ENCODE measurements around the gene PPAN.

Gene PPAN

DNA sequence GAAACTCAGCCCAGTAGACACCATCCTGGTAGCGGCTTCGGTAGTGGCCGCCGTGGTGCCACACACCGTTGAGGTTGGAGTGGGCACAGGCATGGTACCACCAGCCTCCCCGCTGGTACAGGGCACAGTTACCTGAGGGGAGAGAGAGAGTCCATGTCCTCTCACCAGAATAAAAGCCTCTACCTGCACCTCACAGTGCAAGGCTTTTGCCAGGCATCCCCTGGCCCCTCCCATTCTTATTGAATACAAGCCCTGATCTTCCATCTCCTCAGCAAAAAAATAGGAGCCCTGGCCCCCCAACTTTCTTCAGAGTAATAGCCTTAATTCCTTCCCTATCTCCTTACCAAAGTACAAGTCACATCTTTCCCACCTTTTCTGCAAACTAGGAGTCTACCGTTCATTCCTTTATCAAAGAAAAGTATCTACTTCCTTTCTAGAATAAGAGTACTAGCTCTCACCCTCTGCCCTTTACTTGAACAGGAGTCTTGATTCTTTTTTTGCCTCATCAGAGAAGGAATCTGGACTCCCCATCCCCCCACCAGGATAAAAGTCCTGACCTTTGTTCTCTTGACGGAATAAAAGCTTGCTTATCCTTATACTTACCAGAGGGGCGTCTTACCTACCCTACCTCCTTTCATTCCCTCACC lies 13.4 kb upstream of the PPAN start:
- no peak for DNase-seq

DNA sequence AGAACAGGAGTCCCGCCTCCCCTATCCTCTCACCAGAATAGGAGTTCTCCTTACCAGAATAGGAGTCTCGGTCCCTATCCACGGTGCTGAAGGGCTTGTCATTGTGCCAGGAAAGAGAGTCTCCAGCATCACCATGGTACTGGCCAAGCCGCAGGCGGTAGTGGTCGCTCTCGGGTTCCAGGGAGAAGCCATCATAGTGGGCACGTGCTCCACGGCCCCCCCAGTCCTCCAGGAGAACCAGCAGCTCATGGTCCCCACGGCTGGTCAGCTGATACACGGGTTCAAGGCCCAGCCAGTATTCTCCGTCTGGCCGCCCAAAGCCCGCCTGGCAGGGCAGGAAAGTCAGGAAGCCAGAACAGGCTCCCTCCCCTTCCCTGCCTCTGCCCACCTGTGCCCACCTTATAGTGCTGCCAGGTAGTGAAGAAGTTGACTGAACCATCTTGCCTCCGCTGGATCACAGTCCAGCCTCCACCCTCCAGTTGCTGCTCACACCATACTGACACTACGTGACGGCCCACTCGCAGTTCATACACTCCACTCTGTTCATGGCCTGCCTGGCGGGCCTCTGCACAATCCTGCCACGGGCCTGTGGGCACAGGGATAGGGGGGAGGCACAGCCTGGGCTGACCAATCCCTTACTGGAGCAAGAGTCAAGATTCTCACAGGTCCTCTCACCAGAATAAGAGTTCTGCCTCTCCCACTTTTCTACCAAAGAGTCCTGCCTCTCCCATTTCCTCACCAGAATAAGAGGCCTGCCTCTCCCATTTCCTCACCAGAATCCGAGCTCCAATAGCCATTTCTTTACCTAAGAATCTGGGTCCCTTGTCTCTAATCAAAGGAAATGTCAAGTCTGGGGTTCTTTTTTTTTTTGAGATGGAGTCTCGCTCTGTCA lies 12.6 kb upstream of the PPAN start:
- DNase-seq: no peak

DNA sequence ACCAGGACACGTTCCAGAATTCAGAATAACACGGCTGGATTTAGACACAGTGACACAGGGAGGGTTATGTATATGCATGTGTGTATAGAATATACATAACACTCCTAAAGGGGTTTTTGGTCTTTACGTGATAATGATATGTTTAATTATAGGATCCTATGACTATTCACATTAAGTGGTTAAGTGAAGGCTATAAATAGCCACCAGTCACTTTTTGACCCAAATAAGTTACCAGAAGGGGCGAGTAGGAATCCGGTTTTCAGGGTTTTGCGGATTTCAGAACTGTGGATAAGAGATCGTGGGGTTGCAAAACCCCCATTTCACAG lies 10.6 kb upstream of the PPAN start:
- no peak for DNase-seq

DNA sequence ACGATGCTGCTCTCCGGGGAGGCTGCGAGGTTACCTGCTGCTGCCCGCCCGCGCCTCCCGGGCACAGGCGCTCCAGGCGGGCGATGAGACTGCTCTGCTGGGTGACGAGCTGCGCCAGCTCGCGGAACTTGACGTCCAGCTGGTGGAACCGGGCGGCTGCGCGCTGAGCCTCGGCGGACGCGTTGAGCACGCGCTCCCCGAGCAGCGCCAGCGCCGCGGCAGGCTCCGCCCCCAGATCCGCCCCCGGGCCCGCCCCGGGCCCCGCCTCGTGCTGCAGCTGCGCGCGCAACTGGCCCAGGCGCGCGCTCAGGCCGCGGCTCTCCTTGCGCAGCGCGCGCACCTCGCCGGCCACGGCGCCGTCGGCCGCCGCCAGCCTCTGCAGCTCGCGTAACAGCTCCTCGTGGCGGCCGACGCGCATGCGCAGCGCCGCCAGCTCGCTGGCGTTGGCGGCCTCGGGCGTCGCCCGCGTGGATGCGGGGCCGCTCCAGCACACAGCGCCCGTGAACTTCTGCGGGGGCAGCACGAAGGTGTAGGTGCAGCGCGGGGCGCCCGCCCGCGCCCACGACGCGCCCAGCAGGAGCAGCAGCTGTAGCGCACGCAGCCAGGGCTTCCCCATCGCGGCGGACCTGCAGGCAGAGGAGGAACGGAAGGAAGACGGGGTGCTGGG lies 10.1 kb upstream of the PPAN start:
- DNase-seq: peak; percentile 87

DNA sequence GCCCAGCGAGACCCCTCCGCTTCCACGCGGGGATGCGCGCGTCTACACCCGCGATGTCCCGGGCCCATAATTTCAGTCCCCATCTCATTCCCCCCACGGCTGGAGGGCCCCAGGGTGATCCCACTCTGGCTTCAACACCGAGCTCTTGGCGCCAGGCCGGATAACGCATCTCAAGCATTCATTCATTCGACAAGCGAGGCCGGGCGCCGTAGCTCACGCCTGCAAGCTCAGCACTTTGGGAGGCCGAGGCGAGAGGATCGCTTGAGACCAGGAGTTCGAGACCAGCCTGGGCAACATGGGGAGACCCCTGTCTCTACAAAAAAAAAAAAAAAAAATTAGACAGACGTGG lies 9.6 kb upstream of the PPAN start:
- DNase-seq: no peak

DNA sequence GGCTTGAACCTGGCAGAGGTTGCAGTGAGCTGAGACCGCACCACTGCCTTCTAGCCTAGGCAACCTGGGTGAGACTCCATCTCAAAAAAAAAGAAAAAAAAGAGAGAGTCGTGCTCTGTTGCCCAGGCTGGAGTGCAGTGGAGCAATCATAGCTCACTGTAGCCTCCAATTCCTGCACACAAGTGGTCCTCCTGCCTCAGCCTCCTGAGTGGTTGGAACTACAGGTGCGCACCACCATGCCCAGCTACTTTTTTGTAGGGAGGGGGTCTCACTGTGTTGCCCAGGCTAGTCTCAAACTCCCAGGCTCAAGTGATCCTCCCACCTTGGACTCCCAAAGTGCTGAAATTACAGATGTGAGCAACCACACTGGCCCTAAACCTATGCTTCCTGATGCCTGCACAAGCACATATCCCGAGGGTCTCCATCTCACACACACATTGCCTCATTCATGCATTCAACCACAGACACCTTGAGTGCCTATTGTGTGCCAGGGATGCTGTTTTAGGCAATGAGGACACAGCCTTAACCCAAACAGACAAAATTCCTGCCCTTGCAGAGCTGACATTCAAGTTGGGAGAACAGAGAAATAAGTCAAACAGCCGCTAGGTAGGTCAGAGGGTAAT lies 5.9 kb upstream of the PPAN start:
- DNase-seq: no peak

DNA sequence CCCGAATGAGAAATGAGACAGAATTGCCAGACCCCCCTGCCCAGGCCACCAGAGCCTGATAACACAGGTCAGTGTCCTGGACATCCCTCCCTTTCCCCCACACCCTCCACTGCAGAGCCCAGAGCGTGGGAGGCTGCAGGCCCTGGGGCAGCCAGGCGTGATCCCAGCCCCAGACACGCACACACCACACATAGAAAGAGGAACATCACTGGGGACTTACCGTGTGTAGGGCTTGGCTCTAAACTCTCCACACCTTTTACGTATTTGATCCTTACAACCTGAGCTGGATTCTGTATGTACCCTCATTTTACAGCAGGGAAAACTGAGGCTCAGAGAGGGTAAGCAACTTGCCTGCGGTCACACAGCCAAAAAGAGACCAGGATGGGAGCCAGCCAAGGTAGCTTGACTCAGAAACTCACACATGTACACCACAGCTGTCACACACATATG lies 3.4 kb upstream of the PPAN start:
- DNase-seq: no peak

DNA sequence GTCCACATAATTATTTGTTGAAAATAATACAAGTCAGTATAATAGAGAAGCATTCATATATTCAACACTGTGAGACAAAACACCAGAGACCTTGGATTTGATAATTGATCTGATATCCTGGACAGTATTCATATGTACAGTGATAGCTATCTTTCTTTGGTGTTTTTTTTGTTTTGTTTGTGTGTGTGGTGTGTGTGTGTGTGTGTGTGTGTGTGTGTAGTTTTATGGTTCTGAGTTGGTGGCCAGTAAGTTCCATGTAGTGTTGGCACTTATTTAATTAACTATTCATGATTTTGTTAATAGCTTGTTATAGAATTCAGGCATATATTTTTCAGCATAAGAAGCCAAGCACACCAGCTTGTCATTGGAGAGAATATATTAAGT lies 2.0 kb upstream of the PPAN start:
- DNase-seq: no peak

- no peak for DNase-seq
These were observed 1.3 kb upstream of the PPAN start for GRCh38 chr19:10104665-10105508.

DNA sequence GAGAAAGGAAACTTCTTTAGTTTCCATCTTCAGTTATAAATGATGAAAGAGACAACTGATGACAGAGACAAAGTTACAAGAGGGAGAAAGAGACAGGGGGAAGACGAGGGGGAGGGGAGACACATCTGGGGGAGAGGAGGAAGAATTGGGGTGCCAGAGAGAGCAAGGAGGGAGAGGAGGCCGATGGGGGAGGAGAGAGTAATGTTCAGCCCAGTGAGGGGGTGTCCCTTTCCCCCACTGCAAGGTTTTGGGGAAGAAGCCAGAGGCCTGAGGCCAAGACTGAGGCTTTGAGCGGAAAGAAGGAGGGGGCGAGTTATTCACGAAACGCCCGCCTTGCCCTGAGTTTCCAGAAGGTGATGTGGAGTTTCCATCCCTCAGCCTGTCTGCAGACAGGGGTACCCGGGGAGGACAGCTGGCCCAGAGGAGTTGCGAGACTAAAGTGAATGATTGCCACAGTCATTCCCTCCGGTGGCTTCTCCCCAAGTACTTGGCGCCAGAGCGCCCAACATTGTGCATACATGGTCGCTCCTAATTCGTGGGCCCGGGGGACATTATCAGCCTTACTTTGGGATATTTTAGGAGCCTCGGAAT lies 558 bp upstream of the PPAN start:
- DNase-seq: no peak

- no peak for DNase-seq
These were observed 1.1 kb downstream of the PPAN start for GRCh38 chr19:10107254-10107653.

GRCh38 chr19:10107817-10108367 lies 1.7 kb downstream of the PPAN start:
- no peak for DNase-seq

DNA sequence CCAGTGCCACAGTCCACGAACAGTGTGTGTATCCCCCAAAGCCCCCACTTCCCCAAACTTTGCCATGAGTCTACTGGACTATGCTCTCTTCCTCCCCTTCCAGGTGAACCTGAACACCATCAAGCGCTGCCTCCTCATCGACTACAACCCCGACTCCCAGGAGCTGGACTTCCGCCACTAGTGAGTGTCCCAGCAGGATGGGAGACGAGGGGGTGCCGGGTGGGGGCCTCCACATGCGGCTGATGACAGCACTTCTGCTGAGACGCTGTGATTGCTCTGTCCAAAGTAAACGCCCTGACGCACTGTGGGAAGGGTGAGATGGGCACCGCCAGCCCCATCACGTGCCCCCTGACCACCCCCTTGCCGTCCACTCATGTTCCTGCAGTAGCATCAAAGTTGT lies 3.4 kb downstream of the PPAN start:
- no peak for DNase-seq

DNA sequence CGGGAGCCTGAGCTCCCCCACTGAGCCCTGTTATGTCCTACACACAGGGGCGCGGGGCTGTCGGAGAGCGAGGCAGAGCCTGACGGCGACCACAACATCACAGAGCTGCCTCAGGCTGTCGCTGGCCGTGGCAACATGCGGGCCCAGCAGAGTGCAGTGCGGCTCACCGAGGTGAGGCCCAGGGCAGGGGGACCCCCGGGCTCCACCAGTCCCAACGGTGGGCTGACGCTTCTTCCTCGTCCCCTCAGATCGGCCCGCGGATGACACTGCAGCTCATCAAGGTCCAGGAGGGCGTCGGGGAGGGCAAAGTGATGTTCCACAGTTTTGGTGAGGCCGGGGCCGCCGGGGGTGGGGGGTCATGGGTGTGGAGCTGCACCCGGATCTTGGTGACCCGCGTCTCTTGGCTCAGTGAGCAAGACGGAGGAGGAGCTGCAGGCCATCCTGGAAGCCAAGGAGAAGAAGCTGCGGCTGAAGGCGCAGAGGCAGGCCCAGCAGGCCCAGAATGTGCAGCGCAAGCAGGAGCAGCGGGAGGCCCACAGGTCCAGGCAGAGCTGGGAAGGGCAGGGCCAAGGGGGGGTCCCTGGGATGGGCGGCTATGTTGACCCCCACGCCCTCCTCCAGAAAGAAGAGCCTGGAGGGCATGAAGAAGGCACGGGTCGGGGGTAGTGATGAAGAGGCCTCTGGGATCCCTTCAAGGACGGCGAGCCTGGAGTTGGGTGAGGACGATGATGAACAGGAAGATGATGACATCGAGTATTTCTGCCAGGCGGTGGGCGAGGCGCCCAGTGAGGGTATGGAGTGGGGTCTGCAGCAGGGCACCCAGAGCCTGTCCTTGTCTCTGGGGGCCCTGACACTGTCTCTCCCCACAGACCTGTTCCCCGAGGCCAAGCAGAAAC lies 4.2 kb downstream of the PPAN start:
- no peak for DNase-seq

GRCh38 chr19:10110972-10111317 lies 4.8 kb downstream of the PPAN start:
- no peak for DNase-seq

DNA sequence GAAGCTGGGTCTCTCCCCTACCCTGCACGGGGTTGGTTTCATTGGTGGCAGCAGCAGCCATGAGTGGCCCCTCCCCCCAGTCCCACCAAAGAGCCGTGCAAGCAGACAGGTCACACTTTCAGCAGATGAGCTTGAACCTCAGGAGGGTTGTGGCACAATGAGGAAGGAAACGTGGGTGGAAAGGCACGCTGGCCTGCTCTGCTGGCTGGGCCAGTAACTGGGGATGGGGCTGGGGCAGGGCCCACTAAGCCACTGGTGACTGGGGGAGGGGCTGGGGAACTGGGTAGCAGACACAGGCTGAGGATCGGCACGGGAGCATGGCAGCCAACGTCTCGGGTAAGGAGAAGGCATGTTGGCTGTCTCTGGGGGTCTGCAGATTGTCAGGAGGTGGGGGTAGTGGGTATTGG lies 5.2 kb downstream of the PPAN start, which contains the start of gene P2RY11:
TSS of gene P2RY11 (plus strand) at position 289 of the 407 bp plus-strand sequence. CDS start at position 318, 29 bp downstream.
- DNase-seq: no peak

GRCh38 chr19:10112037-10112761 lies 6.0 kb downstream of the PPAN start:
- DNase-seq: no peak

DNA sequence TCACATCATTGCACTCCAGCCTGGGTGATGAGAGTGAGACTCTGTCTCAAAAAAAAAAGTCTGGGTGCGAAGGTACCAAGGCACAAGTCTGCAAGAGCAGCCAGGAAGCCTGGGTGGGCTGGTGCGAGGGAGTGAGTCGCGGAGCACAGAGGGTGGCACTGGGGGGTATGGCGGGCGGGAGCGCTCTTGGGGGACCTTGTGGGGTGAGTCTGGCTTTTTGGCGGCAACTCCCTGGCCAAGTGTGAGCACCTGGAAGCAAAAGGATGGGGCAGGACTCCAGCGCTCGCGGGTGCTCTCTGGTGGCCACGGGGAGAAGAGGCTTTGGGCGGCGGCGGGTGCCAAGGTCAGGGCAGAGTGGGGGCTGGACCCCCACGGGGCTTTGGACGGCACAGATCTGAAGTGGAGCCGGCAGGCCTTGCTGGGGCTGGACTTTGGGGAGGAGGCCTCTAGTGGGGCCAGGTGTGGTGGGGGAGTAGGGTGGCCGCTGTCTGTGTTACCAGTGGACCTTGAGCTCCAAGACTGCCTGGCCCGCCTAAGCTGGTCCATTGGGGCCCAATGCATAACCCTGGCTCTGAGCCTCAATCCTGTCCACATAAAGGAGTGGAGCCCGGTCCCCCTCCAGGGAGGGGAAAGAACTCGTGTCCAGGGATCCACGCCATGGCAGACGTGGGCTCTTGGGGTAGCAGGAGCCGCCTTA lies 6.9 kb downstream of the PPAN start:
- DNase-seq: no peak

GRCh38 chr19:10113592-10113963 lies 7.4 kb downstream of the PPAN start:
- no peak for DNase-seq

Data from midbrain (tissue), 1 donor.